GM21717 (cell line): ENCODE measurements around the gene PROP1.
"Not testable (repeated sequence)": the region's sequence is repeated elsewhere in the genome, so short reads cannot be mapped to it uniquely, and the experiment has no call there.

ENCODE experiments used
- ATAC-seq: cut with Tn5 transposase; IDR thresholded peaks from one replicate; pipeline ENCODE4 v1.9.1; 2021; ENCODE audit warnings: mild to moderate bottlenecking, moderate library complexity; ENCODE audit not compliant: unreplicated experiment

Gene PROP1

DNA sequence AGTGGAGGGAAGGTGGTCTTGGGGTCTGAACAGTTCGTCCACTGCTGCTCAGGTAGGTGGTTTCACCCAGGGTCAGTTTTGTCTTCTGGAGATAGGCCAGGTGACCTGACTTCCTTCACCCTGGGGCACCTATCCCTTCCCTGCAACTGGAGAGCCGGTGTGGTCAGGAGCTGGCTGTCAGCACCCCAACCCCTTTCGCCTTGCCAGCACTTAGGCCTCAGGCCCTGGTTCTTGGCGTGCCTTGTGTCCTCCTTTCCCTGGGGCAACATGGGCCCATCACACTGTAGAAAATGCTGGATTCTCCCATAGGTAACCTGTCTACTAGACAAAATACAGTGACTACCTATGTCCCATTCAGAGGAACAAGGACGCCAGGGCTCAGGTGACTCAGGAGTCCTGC is 13.1 kb downstream of the PROP1 start:
- ATAC-seq = no peak

DNA sequence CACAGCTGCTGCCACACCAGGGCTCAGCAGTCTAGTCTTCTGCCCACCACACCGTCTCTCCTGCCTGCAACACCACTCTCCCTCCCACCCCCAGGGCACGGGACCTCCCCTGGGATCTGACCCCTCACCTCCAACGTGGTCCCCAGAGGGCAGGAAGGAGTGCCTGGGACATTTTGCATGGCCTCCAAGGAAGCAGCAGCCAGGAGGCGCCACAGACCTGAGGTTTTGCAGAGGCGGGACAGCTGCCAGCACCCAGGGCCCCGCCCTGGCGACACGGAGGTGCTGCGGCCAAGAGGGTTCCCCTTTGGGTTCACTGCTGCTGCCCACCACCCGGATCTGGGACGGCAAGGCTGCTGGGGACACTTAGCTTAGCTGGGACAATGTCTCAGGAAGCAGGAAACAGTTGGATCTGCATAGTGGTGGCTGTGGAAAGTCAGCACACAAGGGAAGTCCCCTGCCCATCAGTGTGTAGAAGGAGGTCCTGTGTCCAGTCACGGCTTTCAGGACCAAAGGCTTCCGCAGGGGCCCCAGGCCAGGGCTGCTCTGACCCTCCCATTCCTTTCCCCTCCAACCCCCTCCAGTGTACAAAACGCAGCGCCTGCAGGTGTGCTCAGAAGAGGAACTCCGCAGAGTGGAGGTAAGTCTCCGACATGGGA is 13.8 kb downstream of the PROP1 start:
- ATAC-seq = no peak

DNA sequence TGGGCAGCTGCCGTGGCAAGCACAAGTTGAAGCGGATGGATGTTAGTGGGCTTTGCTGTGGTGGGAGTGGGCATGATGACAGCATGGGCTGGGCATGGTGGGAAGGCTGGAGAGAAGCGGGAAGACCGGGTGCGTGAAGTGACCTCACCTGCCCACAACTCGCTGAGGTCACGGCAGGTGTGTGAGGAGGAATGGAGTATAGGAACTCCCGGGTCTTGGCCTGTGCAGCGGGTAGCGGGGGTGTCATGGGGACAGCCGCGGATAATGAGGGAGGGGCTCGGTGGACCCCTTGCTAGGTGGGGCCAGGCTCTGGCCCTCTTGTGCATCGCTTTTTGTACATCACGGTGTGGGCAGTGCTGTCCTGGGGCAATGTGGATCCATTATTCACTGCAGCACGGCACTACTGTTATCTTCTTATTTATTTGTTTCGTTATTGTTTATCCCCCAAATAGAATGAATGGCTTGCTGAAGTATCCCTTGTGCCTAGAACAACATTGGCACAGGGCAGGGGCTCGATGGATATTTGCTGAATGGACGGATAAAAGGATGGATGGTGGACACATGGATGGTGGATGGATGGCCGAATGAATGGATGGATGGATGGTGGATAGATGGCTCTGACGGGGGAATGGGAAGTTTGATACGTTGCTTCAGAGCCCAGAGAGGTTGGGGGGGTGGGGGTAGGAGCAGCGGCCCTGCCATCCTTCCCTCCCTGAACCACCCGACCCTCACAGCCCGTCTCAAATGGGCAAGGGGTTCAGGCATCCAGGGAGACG is 14.6 kb downstream of the PROP1 start:
- ATAC-seq = no peak

- ATAC-seq = no peak
Measured at GRCh38 chr5:177980743-177981151, 15.3 kb downstream of the PROP1 start.

- not testable (repeated sequence) for ATAC-seq
Measured at GRCh38 chr5:177977600-177977999, 18.4 kb downstream of the PROP1 start.

GRCh38 chr5:177973066-177973635 is 22.9 kb downstream of the PROP1 start:
- no peak for ATAC-seq

- ATAC-seq = no peak
Measured at GRCh38 chr5:177972613-177973012, 23.4 kb downstream of the PROP1 start.

GRCh38 chr5:177972014-177972413 is 24.0 kb downstream of the PROP1 start:
- ATAC-seq = not testable (repeated sequence)

DNA sequence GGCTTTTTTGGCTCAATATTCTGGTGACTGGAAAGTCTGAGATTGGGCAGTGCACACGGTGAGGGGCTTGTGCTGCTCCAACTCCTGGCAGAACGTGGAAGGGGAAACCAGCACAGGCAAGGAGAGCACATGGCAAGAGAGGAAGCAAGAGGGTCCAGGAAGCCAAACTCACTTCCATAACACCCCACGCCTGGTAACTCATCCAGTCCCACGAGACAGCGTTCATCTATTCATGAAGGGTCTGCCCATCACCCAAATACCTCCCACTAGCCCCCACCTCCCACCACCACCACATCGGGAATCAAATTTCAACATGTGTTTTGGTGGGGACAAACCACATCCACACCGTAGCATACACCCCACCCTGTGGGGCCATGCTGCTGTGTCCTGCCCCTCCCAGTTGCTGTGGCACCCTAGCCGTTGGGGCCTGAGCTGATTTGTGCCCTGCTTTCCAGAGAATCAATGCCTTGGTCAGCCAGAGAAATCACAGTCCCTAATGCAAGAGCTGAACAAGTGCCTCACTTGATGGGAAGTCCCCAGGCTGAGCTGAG is 27.3 kb downstream of the PROP1 start:
- ATAC-seq = no peak

DNA sequence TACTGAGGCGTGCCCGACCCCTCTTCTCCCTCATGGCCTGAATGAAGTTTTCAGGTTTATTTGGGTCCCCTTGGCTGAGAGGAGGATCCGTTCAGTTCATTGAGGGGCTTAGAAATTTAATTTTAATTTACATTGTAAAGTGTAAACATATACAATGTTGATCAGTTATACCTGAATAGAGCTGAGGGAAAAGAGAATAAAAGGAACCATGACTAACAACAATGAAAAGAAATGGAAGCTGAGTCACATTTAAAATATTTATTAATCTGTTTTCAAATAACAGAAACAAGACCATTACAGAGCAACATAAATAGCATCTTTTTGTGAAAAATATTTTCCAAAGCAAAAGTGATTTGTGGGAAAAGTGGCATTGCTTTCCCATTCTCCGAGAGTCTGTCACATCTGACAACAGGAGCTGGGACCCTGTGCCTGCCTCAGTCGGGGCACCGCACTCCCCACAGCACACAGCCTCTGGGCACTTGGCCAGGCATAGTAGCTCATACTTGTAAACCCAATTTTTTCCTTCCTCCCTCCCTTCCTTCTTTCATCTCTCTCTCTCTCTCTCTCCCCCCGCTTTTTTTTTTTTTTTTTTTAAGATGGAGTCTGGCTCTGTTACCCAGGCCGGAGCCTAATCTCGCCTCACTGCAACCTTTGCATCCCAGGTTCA is 28.7 kb downstream of the PROP1 start:
- ATAC-seq = no peak

DNA sequence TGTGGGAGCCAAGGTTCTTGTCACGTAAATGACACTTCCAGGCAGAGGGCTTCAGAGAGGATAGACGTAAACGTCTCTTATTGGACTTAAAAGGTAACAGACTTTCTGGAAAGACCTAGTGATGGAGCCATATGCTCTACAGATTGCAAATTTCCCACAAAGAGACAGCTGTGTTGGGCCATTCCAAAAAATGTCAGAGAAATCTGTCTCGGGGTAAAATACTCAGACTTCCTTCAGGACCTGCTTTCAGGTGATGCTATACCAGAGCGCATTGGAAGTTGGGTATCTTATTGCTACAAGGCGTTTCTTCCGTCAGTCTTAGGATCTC is 29.2 kb downstream of the PROP1 start:
- no peak for ATAC-seq

DNA sequence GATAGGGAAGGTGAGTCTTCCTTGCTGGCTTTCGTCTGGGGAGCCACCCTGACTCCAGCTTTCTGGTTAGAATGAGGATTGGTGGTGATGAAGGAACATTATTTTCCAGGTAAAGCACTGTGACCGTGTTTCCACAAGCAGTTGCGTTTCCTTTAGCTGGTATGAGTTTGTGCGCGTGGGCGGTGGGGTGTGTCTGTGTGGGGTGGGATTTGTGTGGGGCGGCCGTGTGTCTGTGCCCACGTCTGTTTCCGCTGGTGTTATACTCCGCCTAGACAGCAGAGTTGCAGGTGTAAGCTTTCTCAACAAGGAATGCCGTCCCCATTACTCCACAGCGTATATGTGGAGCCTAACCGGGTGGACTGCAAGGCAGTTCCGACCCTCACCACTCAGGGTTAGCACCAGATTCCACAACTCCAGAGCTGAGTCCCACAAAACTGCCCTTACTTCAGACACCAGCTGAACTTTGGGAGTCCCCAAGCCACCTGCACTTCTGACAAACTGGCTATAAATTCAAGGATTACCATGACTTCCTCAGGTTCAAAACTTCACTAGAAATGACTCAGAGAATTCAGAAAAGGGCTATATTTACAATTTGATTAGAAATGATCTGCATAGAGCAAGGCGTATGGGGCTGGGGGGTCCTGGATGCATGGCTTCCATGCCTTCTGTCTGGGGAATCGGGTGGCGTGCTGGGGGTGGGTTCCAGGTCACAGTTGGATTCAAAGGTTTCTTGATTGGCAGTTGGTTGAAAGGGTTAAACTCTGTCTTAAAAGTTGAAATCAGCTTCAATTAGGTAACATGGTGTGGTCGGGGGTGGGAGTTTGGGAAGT is 29.8 kb downstream of the PROP1 start:
- no peak for ATAC-seq

DNA sequence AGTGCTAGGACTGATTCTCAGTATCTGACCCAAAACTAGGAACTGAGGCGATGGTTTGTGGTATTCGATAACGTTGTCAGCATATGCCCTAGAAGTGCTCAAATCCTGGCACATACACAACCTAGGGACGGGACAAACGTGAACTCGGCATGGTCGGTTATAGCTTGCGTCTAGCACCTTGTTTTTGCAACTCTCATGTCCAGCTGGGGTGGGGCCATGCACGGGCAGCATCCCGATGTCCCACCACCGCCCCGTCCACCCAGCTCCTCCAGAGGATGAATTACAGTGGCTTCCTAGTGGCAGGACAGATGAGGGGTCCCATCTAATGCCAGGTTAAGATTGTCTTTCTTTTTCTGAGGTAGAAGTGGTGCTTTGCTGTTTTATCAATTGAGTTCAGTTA is 31.6 kb downstream of the PROP1 start:
- ATAC-seq = no peak

- no peak for ATAC-seq
Measured at GRCh38 chr5:177963966-177964365, 32.1 kb downstream of the PROP1 start.

GRCh38 chr5:177959315-177959714 is 36.7 kb downstream of the PROP1 start:
- no peak for ATAC-seq

DNA sequence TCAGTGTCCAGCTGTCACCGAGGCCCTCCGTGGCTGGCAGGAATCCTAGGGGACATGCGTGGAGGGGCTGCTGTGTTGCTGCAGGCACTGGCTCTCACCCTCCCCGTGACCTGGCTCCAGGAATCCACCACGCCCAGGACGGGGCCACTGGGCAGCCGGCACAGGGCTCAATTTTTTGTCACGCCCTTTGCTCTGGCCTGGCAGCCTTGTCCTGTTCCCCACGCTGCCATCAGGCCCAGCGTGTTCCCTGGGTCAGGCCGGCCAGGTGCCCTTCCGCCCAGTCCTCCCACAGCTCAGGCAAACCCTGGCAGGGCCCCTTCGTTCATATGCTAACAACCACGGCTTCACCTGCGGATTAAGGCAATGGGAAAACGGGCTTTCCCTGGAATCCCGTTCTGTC is 37.3 kb downstream of the PROP1 start:
- no peak for ATAC-seq

DNA sequence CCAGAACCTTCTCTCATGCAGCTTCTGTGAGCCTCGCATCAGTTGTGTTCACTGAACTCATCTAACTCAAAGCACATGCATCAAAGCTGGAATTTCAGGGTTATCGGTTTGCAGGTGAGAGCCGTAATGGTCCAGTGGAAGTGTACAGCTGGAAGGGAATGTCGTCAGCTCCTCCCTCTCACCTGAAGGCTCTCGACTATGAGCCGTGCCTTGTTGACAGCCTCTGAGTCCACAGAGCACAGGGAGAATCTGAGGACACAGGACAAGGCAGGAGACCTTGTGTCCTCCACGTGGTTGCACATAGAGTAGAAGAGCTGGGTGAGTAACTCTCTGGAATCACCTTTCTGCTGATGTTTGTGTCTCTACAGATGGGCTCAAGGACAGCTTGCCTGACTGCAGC is 38.8 kb downstream of the PROP1 start:
- ATAC-seq = no peak

DNA sequence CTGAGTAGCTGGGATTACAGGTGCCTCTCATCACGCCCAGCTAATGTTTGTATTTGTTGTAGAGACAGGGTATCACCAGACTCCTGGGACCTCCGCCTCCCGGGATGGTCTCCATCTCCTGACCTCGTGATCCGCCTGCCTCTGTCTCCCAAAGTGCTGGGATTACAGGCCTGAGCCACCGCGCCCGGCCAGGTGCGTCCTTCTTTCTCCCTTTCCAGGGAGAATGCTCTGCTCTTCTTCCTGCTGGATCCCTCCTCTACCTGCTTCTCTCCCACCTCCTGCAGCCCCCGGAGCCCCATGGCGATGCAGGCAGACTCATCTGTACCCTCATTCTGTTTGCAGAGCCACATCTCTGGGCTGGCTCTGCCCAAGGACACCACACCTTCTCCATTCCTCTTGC is 42.9 kb downstream of the PROP1 start:
- not testable (repeated sequence) for ATAC-seq

DNA sequence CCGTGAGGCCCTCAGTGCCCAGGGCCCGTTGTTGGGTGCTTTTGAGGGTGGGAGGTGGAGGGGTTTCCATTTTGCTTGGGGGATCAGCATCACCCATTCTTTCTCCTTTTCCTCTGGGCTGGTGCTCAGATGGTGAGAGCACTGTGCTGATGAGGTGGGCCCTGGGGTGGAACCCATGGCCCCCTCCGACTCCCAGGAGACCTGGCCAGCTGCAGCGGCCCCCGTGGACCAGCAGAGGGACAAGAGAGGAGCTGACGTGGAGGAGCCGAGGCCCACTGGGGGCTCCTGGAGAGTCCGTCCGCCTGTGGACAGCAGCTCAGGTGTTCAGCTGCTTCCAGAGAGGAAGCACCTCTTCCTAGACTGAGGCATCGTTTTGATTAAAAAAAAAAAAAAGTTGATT is 46.4 kb downstream of the PROP1 start:
- ATAC-seq = not testable (repeated sequence)

DNA sequence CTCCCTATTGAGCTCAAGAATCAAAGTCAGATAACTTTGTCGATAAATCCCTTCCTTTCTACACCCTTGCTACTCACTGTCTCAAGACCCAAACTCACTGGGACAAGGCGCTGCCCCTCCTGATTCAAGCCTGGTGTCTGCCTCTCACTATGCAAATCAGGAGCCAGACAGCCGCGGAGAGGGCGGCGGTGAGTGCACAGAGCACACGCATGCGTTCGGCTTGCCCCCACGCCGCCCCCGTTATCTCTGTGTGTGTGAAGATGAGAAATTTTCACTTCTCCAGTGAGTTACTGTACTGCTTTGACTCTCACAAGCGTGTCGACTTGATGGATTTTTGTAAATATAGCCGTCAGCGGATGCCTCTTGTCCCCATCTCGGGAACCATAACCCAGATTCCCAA is 47.0 kb downstream of the PROP1 start:
- ATAC-seq = peak; percentile 52

DNA sequence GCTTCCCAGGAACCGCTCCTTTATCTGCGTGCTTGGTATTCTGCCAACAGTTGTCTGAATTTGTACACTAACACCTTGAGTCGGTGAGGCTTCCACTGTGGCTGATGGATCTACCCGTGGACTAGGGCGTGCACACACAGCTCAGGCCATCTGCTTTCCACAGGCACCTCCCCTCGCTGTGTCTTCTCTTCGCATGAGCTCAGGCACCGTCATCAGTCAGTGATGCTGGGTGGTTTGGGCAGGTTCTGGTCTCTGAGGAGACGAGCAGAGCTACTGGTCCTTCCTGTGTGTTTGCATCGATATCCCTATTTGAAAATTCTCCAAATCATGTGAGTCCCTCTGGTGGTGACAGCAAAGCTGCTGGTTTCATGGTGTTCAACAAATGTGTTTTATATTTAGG is 48.1 kb downstream of the PROP1 start:
- not testable (repeated sequence) for ATAC-seq
